ENCODE results near the gene ZNF75A.

GRCh38 chr16:3292604-3293003 is 12.7 kb upstream of the ZNF75A start:
- TF ChIP-seq CTCF (IDR thresholded peaks at IDR 0.05) (no peak), NR3C1 (IDR thresholded peaks at IDR 0.05) (no peak), HDAC2 (IDR thresholded peaks at IDR 0.05) (no peak), POLR2A (IDR thresholded peaks at IDR 0.05; ENCODE audit: low read length) (no peak), HOXA7 (CRISPR knock-in tag; IDR thresholded peaks at IDR 0.05) (no peak), CBX2 (IDR thresholded peaks at IDR 0.05; ENCODE audit: borderline replicate concordance, low read depth) (no peak), MAZ (IDR thresholded peaks at IDR 0.05; ENCODE audit: borderline replicate concordance, low read depth, low read length) (no peak), POLR2AphosphoS2 (conservative IDR thresholded peaks at IDR 0.05; ENCODE audit: low read length) (no peak), ESRRA (IDR thresholded peaks at IDR 0.05; ENCODE audit: borderline replicate concordance, low read length) (no peak), MAX (IDR thresholded peaks at IDR 0.05) (no peak)
- TF ChIP-seq, protein P1, sequence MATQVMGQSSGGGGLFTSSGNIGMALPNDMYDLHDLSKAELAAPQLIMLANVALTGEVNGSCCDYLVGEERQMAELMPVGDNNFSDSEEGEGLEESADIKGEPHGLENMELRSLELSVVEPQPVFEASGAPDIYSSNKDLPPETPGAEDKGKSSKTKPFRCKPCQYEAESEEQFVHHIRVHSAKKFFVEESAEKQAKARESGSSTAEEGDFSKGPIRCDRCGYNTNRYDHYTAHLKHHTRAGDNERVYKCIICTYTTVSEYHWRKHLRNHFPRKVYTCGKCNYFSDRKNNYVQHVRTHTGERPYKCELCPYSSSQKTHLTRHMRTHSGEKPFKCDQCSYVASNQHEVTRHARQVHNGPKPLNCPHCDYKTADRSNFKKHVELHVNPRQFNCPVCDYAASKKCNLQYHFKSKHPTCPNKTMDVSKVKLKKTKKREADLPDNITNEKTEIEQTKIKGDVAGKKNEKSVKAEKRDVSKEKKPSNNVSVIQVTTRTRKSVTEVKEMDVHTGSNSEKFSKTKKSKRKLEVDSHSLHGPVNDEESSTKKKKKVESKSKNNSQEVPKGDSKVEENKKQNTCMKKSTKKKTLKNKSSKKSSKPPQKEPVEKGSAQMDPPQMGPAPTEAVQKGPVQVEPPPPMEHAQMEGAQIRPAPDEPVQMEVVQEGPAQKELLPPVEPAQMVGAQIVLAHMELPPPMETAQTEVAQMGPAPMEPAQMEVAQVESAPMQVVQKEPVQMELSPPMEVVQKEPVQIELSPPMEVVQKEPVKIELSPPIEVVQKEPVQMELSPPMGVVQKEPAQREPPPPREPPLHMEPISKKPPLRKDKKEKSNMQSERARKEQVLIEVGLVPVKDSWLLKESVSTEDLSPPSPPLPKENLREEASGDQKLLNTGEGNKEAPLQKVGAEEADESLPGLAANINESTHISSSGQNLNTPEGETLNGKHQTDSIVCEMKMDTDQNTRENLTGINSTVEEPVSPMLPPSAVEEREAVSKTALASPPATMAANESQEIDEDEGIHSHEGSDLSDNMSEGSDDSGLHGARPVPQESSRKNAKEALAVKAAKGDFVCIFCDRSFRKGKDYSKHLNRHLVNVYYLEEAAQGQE (IDR thresholded peaks at IDR 0.05) = no peak

All from A549 (cell line).